Amygdala (tissue), 56 donors: ENCODE data around the gene ANGEL1.

Experiments used
- DNase-seq, 56 donors: peaks; one replicate each; lab custom pipeline; 2025; lab: John Stamatoyannopoulos, UW

Gene ANGEL1

DNA sequence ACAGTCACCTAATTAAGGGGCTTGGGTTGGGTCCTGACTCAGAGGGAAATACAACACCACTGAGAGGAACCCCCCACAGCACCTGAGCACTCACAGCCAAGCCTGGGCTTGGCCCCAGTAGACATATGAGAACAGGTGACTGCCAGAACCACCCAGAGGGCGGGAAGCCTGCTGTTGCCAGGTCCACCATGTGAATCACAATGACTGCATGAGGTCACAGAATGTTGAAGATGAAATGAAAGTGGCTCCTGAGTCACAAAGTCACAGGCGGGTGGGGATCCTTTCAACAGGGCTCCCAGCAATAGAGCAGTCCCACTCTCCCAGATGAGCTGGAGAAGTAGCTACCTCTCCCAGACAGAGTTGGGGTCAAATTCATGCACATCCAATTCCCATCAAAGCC lies 13.4 kb upstream of the ANGEL1 start, which contains the start of gene LRRC74A:
TSS of gene LRRC74A (plus strand) at position 287 of the 400 bp plus-strand sequence. CDS start 290 bp downstream, outside the sequence.
- no peak for DNase-seq

DNA sequence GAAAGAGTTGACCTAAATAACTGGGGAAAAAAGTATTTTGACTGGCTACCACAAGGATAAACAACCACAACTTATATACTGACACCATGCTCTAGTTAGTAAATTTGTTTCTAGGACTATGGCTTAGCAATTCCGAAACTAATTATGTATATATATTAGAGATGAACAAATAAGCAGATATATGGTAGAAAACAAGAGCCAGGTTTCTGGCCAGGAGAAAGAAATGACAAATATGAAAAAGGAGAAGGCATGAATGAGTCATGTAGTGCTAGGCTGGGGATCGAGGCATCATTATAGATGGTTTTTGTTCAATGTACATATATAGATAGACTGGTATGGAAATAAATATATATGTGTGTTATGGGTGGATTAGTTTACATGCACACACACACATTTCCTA lies 8.0 kb upstream of the ANGEL1 start:
- DNase-seq: no peak

DNA sequence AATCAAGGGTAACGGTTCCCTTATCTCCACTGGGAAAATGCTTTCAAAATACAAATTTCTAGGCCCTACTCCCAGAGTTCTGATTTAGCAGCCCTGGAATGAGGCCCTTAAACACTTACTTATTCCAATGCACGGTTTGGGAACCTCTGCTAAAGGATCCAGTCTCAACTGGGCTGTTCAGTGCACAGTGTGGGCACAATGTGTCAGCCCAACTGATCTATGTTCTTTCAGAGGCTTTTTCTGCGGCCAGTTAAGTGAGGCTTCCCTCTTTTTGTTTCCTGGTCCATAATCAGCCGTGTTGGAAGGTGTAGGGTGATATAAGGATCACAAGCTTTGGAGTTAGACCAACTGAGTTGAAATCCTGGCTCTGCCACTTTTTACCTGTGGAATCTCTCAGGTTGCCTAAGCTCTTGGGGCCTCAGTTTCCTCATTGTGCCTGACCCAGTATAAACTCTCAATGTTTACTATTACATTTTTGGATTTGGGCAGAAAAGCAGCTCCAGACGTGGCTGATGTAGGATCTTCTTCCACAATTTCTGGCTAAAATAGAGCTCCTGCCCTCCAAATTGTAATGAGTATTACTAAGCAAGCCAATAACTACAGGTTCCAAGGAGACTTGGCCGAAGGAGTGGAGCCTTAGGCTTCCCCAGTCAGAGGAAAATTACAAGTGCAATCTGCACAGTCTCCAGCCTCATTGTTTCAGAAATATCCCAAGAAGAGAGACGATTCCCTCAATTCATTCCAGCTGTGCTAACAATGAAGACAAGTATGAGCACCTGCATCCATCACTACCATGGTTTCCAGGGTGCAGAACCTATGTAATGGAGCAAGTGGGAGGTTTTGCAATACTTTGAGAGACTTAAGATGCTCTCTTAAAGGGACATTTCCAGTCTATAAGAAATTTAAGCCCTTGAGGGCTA lies 2.3 kb upstream of the ANGEL1 start:
- DNase-seq: peak in 1 of 56 donors; percentile 9

DNA sequence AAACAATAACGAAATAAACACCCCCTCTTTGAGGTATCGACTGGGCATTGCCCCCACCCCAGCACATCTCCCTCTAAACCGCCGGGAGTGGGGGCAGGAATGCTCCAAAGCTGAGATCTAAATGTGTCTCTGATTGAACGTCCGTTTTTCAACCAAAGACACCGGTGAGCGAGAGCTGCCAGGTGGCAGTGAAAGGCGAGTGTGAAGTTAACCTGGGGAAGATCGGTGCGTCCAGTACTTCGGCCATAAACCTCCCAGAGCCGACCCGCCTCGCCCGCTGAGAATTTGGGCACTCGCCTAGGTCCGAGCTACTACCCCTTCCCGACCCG lies 625 bp downstream of the ANGEL1 start:
- DNase-seq: peak in 5 of 56 donors; percentile 38 to 59 (median 52)

DNA sequence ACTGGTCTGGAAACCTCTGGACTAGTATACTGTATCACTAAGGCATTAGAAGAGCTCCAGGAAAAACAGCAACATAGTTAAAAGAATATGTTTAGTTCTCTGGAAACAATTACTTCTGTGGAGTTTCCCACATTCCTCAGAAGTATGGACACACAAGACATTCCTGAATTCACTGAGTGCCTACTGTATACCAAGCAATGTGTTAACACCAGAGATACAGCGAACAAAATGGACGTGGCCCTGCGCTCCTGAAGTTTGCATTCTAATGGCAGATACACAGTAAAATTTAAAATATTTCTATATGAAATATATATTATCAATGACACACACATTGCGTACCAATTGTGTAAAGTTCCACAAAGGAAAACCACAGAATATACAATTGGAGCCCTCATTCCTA lies 1.1 kb downstream of the ANGEL1 start:
- DNase-seq: no peak

DNA sequence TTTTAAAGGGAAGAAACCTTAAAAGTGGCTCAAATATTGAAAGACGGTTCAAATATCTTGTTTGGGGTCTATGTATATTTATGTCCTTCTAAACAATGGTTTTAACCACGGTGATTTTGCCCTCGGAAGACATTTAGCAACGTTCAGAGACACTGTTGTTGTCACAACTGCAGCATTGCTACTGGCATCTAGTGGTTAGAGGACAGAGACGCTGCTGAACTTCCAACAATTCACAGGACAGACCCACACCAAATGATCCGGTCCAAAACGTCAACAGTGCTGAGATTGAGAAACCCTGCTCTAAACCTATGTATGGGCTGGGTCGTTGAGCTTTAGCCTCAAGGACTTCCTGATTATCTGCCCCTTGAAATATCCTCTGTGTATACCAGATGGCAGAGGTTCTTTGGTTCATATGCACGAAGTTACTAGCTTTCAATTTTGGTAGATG lies 1.7 kb downstream of the ANGEL1 start:
- DNase-seq: peak in 26 of 56 donors; percentile 5 to 70 (median 38)

DNA sequence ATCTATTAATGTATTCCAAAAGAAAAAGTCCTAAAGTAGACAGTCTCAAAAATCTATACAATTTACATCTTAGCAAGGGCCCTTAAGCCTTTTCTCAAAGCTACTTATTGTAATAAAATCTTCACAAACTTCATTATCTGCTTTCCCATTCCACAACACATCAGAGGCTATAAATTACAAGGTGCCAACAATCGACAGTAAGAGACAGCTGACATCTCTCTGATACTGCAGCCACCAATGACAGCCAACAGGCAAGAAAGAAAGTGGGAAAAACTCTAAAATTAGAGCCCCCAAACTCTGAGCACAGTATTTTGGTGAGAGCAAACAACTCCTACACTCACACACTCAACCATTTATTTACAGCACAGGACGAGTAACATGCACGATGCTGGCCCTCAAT lies 2.2 kb downstream of the ANGEL1 start:
- DNase-seq: peak in 2 of 56 donors; percentile 32 to 48

DNA sequence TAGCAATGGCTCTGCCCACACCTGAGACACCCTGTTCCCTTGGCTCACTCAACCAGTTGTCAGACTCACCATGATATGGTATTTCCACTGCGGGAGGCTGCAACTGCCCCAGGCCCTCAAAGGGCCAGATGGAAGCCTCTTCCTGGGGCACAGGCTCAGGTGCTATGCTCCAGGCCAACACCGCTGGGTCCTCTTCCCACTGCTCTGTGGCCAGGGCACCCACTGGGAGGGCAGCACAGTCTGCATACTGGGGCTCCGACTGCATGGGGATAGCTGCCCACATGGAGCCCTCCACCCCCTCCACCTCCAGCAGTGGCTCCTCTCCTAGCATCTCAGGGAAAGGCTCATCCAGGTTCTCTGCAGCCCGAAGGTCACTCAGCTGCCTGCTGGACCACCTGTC lies 3.7 kb downstream of the ANGEL1 start:
- DNase-seq: no peak

DNA sequence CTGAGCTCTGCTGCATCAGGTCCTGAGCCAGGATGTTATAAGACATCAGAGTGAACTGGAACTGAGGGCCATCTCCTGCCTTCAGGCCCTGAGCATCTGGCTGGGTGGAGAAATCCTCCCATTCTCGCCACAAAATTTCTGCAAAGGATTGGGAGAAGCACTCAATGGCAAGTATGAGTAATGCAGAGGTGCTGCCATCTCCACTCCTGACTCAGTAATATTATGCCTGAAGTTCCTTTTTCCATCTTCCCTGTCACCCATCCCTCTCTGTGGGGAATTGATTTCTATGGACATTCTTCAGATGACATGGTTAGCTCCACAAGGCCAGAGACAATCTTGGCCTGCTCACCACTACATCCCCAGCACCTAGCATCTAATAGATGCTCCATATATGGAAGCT lies 4.7 kb downstream of the ANGEL1 start:
- DNase-seq: no peak

DNA sequence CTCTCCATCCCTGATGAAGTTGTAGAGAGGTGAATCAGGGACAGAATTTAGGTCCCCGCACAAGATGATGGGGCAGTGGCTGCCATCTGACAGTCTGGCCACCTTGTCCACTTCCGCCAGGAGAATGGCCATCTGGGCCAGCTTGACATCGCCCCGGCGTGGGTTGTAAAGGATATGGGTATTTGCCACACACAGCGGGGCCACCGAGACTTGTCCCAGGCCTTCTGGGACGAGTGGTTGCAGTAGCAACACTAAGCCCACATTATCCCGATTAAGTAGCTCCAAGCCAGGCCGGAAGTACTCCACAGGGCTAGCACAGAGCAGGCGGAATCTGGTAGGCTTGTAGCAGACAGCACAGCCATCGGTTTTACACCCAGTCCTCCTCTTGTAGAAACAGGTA lies 6.2 kb downstream of the ANGEL1 start:
- no peak for DNase-seq

DNA sequence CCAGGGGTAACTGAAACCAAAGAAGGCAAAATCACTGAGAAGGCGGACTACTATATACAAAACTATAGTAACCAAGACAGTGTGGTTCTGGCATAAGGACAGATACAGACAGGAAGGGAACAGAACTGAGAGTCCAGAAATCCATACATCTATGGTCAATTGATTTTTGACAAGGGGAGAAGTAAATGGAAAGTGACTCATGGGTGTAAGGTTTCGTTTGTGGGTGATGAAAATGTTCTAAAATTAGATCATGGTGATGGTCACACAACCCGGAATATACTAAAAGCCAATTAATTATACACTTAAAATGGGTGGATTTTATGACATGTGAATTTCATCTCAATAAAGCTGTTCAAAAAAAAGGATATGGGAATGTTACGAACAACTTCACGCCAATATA lies 18.7 kb downstream of the ANGEL1 start:
- DNase-seq: no peak

DNA sequence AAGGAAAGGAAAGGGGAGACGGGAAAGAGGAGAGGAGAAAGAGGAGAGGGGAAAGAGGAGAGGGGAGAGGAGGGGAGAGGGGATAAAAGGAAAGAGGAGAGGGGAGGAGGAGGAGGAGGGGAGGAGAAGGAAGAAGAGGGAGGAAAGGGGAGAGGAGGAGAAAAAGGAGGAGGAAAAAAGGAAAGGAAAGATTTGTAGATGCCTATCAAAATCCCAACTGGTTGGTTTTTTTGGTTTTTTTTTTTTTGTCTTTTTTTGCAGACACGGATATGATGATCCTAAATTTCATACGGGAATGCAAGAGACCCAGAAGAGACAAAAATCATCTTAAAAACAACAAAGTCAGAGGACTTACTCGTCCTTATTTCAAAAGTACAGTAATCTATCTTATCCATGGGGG lies 19.4 kb downstream of the ANGEL1 start:
- no peak for DNase-seq

DNA sequence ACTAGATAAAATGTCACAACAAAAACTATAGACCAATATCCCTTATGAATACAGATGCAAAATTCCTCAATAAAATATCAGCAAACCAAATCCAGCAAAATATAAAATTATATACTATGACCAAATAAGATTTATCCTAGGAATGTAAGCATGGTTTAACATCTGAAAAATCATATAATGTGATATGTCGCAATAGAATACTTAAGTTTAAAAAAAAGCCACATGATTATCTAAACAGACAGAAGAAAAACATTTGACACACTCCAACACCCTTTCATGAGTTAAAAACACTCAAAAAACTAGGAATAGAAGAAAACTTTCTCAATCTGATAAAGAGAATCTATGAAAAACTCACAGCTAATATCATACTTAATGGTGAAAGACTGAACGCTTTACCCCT lies 20.3 kb downstream of the ANGEL1 start:
- DNase-seq: no peak

DNA sequence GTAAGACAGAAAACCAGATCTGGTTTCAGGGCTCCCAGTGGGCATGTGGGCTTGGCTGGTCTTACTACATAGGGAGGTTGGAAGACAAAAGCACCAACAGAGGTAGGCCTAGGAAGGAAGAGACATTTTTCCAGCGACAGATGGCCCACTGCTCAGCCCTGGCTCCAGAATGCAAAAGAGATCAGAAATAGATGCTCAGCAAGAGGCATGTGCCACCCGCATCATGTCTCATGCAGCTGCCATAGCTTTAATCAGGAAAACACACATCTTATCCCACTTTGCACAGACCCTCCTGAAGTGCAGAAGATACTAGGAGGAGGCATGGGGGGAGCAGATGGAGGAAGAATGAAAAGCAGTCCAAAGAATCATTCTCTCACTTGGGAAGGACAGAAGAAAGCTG lies 26.1 kb downstream of the ANGEL1 start:
- DNase-seq: no peak

DNA sequence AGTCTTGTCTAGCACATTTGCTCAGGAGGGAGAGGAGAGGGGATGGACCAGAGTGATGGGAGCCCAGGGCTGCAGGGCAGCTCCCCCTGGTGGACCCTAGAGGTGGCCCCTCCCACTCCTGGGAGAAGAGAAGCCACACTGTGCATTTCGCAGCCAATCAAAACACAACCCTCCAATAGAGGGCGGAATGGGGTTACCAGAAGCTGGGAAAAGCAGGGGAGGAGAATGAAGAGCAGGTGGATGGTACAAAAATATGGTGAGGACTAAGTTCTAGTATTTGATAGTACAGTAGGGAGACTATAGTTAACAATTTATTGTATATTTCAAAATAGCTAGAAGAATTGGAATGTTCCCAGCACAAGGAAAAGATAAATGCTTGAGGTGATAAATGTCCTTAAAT lies 27.8 kb downstream of the ANGEL1 start:
- peak in 51 of 56 donors; percentile 26 to 90 (median 72) for DNase-seq

DNA sequence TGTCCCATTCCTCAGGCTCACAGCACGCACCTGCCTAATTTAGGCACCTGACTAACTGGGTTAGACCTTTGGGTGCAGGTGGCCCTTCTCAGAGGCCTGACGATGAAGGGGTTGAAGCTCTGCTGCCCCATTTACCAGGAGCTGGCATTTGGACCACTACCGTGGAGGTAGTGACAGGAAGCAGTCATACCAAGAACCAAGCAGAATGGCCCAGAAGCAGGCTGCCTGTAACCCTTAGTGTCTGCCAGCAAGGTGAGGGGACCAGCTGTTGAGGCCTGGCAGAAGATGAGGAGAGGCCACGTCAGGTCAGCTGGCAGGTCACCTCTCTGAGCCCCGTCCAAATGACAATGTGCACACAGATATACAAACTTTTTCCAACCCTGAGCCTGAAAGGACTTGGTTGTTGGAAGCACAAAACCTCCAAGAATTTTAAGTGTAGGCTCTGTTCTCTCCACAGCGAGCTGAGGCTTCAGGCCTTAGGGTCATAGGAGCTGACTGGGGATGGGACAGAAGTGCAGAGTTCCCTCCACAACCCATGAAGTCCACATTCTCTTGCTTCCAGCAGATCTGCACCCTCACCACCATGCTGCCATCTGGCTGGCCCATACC lies 28.3 kb downstream of the ANGEL1 start:
- DNase-seq: no peak

DNA sequence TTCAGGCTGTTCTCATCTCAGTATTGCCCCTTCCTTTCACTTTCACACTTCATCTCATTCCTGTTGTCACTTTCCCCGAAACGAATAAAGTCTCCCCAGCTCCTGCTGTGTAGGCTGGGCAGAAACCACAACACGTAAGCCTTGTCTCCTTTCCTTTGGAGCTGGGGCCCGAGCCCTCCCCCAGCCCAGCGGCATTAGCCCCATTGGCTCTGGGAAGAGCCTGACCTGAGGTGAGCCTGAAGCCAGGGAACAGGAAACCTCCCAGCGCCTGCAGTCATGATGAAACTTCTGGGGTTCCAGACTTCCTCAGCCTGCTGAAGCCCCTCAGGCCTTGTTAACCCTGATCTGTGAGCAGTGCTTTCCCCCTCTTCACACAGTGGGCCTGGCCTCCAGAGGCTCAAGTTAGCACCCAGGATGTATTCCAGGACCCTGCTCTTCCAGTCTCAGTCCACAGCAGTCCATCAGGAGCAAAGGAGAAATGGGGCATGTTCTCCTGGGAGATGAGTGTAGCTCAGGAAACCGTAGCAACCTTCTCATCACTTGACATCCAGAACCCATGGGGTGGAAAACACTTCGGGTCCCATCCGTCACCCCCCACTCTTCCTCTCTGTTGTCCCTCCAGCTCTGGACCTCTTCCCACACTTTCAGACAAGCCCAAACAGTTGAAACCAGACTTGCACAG lies 29.7 kb downstream of the ANGEL1 start:
- DNase-seq: peak in 1 of 56 donors; percentile 29

DNA sequence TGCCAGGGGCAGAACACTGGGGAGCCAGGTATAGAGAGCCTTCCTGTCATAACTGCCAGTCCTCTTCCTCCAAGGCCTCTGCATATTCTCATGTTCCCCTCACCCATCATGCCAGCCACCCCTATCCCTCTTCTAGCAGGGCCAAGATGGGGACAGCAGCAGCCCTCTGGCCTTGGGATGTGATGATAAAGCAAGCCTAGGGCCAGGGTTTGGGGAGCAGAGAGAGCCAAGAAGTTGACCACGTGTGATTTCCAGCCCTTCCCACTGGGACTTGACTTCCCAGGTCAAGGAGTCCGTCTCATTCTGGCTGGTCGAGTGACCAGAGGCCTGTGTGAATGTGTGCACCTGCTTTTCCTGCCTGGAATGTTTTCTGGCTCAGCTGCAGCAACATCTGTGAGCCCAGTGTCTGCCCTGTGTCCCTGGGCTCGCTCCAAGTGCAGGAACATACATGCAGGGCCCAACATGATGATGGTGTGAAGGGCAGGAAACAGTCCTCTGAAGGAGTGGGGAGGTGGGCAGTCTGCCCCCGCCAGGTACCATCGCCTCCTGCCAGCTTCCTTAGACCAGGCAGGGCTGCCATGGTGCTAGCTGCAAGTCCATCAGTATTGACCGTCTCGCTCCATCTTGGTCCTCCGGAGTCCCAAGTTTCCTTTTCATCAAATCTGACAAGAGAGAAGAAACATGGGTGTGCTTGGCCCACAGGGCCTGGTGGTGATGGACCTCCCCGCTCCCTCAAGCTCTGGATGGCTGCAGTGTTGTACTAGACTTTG lies 30.4 kb downstream of the ANGEL1 start:
- no peak for DNase-seq

DNA sequence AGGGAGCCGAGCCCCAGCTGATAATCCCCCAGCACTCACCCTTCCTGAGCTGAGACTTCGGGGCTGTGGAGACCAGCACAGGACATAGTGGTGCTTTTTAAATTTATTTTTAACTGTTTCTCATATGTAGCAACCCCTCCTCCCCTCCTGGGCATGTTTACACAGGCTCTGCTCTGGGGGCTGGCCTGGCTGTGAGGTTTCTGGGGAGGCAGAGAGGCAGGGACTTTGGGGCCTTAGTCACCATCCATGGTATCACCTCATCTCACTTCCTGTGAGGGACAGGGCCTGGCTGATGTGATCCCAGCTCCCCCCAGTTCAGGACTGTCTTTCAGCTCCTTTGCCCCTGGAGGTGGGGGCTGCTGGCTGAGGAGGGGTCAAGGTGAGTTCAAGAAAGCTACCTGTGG lies 31.0 kb downstream of the ANGEL1 start:
- DNase-seq: no peak

DNA sequence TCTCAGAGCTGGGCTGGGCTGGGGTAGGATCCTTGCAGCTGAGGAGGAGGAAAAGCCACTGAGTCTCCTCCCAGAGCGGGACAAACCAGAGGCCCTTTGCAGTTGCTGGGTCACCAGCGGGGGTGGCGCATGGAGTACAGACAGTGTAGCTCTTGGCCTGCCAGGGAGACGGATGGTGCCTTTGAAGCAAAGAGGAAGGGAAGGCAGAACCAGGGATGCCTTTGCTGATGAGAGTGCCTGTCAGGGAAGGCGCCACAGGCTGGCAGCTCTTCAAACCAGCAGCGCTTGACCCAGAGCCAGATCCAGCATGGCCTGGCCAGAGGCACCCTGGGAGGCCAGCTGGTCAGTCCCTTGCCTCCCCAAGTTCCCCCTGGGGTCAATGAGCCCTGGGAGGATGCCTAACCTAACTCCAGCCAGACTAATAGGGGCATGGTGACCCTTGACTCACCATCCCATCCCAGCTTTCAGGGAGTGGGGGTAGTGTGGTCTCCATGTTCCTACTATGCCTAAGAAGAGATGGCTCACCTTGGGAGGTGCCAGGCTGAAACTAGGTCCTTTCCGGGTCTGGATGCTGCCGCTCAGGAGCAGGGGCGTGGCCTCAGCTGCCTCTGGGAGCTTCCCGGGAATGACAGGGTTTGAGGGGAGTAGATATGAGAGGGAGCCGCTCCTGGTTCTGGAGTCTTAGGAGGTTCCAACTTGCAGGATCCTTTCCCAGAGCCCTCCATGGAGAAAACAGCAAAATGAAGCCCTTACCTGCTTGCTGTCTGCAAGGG lies 31.6 kb downstream of the ANGEL1 start:
- DNase-seq: peak in 51 of 56 donors; percentile 28 to 86 (median 66)
